ENCODE measurements around the gene ZNF598.
"Not testable (repeated sequence)": the region's sequence is repeated elsewhere in the genome, so short reads cannot be mapped to it uniquely, and the experiment has no call there.

The ZNF598 gene

DNA sequence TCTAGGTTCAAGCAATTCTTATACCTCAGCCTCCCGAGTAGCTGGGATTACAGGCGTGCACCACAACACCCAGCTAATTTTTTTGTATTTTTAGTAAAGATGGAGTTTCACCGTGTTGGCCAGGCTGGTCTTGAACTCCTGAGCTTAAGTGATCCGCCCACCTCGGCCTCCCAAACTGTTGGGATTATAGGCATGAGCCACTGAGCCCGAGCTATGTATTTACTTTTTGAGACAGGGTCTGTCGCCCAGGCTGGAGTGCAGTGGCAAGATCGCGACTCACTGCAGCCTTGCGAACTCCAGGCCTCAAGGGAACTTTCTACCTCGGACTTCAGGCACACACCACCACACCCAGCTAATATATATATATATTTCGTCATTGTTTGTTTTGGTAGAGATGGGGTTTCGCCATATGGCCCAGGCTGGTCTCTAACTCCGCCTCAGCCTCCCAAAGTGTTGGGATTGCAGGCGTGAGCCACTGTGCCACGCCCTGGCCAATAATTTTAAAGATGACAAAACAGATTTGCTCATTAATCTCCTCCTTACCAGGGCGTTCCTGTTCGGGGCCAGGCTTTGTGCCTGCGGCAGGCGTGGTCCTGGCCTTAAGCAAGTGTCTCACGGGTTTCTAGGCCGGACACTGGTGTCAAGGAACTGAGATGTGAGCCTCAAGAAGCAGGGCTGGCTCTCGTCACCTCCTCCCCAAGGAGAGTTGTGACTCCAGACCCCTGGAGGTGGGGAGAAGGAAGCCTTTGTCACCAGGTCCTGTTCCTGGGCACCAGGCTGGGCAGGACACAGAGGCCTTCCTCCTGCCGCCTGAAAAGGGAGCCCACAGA lies 5.7 kb upstream of the ZNF598 start:
- H3K9me3 Mint-ChIP-seq, result no peaks in the 10 kb centered on the region
- H3K4me1 Mint-ChIP-seq, result peaks cover 2% of the 10 kb centered on the region
- no peak for TF ChIP-seq CTCF (IDR thresholded peaks at IDR 0.05; ENCODE audit: unreplicated experiment in 3 of 3)
- no peak overlapping the region for H3K4me3 Mint-ChIP-seq
- no peaks in the 10 kb centered on the region for H3K36me3 Mint-ChIP-seq (ENCODE audit: low read depth)
- peaks cover 13% of the 10 kb centered on the region for H3K27me3 Mint-ChIP-seq (ENCODE audit: low read depth)
- H3K27ac Mint-ChIP-seq, result no peak overlapping the region

- Mint-ChIP-seq H3K36me3 (ENCODE audit: low read depth) (no peaks in the 10 kb centered on the region), H3K4me1 (peaks cover 12% of the 10 kb centered on the region), H3K27me3 (ENCODE audit: low read depth) (peaks cover 4% of the 10 kb centered on the region), H3K27ac (peak overlapping the region in 1 of 3 experiments; percentile 18), H3K9me3 (no peaks in the 10 kb centered on the region), H3K4me3 (peak overlapping the region in 1 of 3 experiments; percentile 29)
- no peak for TF ChIP-seq CTCF (IDR thresholded peaks at IDR 0.05; ENCODE audit: unreplicated experiment in 3 of 3)
Measured at GRCh38 chr16:2013527-2013926, 3.9 kb upstream of the ZNF598 start.

DNA sequence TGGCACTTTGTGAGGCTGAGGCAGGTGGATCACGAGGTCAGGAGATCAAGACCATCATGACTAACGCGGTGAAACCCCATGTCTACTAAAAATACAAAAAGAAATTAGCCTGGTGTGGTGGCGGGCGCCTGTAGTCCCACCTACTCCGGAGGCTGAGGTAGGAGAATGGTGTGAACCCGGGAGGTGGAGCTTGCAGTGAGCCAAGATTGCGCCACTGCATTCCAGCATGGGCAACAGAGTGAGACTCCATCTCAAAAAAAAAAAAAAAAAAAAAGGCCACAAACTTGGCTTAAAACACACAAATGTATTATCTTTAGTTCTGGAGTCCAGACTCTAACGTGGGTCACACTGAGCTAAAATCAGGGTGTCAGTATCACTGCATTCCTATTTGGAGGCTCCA lies 2.1 kb upstream of the ZNF598 start:
- not testable (repeated sequence) for H3K27me3 Mint-ChIP-seq (ENCODE audit: low read depth); H3K36me3 Mint-ChIP-seq (ENCODE audit: low read depth); H3K27ac Mint-ChIP-seq; H3K9me3 Mint-ChIP-seq
- Mint-ChIP-seq H3K4me1 (peaks cover 23% of the 10 kb centered on the region), H3K4me3 (peak overlapping the region in 2 of 3 experiments; percentile 8 to 29)

- TF ChIP-seq CTCF (IDR thresholded peaks at IDR 0.05; ENCODE audit: unreplicated experiment in 3 of 3), result no peak
- no peaks in the 10 kb centered on the region for H3K9me3 Mint-ChIP-seq
- no peaks in the 10 kb centered on the region for H3K36me3 Mint-ChIP-seq (ENCODE audit: low read depth)
- H3K4me1 Mint-ChIP-seq, result peaks cover 35% of the 10 kb centered on the region
- peaks cover 4% of the 10 kb centered on the region for H3K27me3 Mint-ChIP-seq (ENCODE audit: low read depth)
- peak overlapping the region; percentile 84 to 90 (median 86) for H3K4me3 Mint-ChIP-seq
- H3K27ac Mint-ChIP-seq, result peak overlapping the region in 1 of 3 experiments; percentile 62
Measured at GRCh38 chr16:2009164-2009711, 383 bp downstream of the ZNF598 start.

- Mint-ChIP-seq H3K27ac (peak overlapping the region; percentile 62 to 82 (median 76)), H3K4me3 (peak overlapping the region; percentile 84 to 90 (median 86)), H3K36me3 (ENCODE audit: low read depth) (no peaks in the 10 kb centered on the region), H3K9me3 (no peaks in the 10 kb centered on the region), H3K27me3 (ENCODE audit: low read depth) (peaks cover 4% of the 10 kb centered on the region), H3K4me1 (peaks cover 39% of the 10 kb centered on the region)
- no peak for TF ChIP-seq CTCF (IDR thresholded peaks at IDR 0.05; ENCODE audit: unreplicated experiment in 3 of 3)
Measured at GRCh38 chr16:2008631-2009163, 924 bp downstream of the ZNF598 start.

DNA sequence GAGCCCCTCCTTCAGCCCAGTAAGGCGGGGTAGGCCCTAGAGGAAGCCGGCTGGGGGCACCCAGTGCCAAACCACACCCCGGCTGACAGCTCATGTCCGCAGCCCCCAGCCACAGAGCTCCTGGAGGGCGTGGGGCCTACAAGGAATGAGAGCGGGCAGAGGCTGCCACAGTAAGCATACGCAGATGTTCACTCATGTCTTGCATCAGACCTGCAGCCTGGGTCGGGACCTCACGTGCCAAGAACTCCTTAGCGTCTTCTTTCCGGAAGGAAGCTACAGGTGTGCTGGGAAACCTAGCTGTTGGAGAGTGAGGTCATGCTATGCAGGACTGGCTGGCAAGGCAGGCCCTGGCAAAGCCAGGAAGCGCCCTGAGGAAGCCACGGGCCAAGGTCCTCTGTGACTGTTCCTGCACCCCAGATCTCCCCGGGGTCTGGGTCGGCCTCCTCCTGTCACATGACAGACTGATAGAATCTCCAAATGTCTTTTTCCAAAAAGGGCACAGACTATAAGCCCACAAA lies 1.6 kb downstream of the ZNF598 start:
- peak overlapping the region; percentile 84 to 90 (median 86) for H3K4me3 Mint-ChIP-seq
- peak overlapping the region; percentile 62 to 82 (median 76) for H3K27ac Mint-ChIP-seq

More for the DNA sequence above, 1.6 kb downstream of the ZNF598 start:
- no peaks in the 10 kb centered on the region for H3K9me3 Mint-ChIP-seq
- peaks cover 39% of the 10 kb centered on the region for H3K4me1 Mint-ChIP-seq
- peaks cover 4% of the 10 kb centered on the region for H3K27me3 Mint-ChIP-seq (ENCODE audit: low read depth)
- H3K36me3 Mint-ChIP-seq (ENCODE audit: low read depth), result no peaks in the 10 kb centered on the region
- TF ChIP-seq CTCF (IDR thresholded peaks at IDR 0.05; ENCODE audit: unreplicated experiment in 3 of 3), result no peak

Data from nephron (organoid).